Ishikawa (cell line): Measurements from ENCODE around the gene GABRD.

Experiments
- CEBPB ChIP-seq: IDR thresholded peaks from 2 replicates; pipeline ENCODE4 v1.6.1; 2012
- CREB1 ChIP-seq: IDR thresholded peaks from 2 replicates; pipeline ENCODE4 v1.6.1; 2012; ENCODE audit warnings: low read depth
- EGR1 ChIP-seq: IDR thresholded peaks from 2 replicates; pipeline ENCODE4 v1.6.1; 2012
- EP300 ChIP-seq: IDR thresholded peaks from 2 replicates; pipeline ENCODE4 v1.6.1; 2012; ENCODE audit warnings: borderline replicate concordance
- FOXM1 ChIP-seq: IDR thresholded peaks from 2 replicates; pipeline ENCODE4 v1.6.1; 2012; ENCODE audit warnings: low read depth, borderline replicate concordance
- MAX ChIP-seq: IDR thresholded peaks from 2 replicates; pipeline ENCODE4 v1.6.1; 2012
- NFIC ChIP-seq: IDR thresholded peaks from 2 replicates; pipeline ENCODE4 v1.6.1; 2012
- RAD21 ChIP-seq: IDR thresholded peaks from 2 replicates; pipeline ENCODE4 v1.6.1; 2012; ENCODE audit warnings: low read depth
- REST ChIP-seq: IDR thresholded peaks from 2 replicates; pipeline ENCODE4 v1.6.1; 2012; ENCODE audit warnings: low read depth, mild to moderate bottlenecking
- TAF1 ChIP-seq: IDR thresholded peaks from 2 replicates; pipeline ENCODE4 v1.6.1; 2012; ENCODE audit warnings: low read depth, mild to moderate bottlenecking
- TCF12 ChIP-seq: IDR thresholded peaks from 2 replicates; pipeline ENCODE4 v1.6.1; 2012; ENCODE audit warnings: low read depth
- YY1 ChIP-seq: IDR thresholded peaks from 2 replicates; pipeline ENCODE4 v1.6.1; 2012; ENCODE audit warnings: low read depth
- ZBTB7A ChIP-seq: IDR thresholded peaks from 2 replicates; pipeline ENCODE4 v1.6.1; 2012; ENCODE audit warnings: low read depth
- TF ChIP-seq, protein P1 (sequence below): IDR thresholded peaks from 2 replicates; pipeline ENCODE4 v1.6.1; 2012

GRCh38 chr1:2038229-2038628 is 19.1 kb downstream of the GABRD start:
- TF ChIP-seq FOXM1 (no peak), REST (no peak), RAD21 (no peak), NFIC (no peak), ZBTB7A (no peak), CREB1 (no peak), EP300 (no peak), MAX (no peak), EGR1 (no peak), CEBPB (no peak), YY1 (no peak), TAF1 (no peak), TCF12 (no peak)
- TF ChIP-seq, protein P1, sequence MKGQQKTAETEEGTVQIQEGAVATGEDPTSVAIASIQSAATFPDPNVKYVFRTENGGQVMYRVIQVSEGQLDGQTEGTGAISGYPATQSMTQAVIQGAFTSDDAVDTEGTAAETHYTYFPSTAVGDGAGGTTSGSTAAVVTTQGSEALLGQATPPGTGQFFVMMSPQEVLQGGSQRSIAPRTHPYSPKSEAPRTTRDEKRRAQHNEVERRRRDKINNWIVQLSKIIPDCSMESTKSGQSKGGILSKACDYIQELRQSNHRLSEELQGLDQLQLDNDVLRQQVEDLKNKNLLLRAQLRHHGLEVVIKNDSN, result no peak
